GM23338 (cell line): ENCODE measurements around the gene CXCL16.

ENCODE experiments used
- CREB1 ChIP-seq: fragments of 250-450 bp; sonication (Bioruptor Pico); IDR thresholded peaks from 2 replicates; pipeline ENCODE4 v1.5.0; 2020; ENCODE audit warnings: low read depth, mild to moderate bottlenecking, moderate library complexity
- EZH2 ChIP-seq: fragments of 200-600 bp; sonication (generic); IDR thresholded peaks from one replicate; pipeline ENCODE4 v1.8.0; 2017; ENCODE audit warnings: antibody characterized with exemption, mild to moderate bottlenecking, low read depth; ENCODE audit not compliant: unreplicated experiment
- EZH2phosphoT487 ChIP-seq: fragments of 200-600 bp; sonication (generic); IDR thresholded peaks from one replicate; pipeline ENCODE4 v1.8.1; 2018; ENCODE audit warnings: antibody characterized with exemption; ENCODE audit not compliant: unreplicated experiment
- JUNB ChIP-seq: IDR thresholded peaks from one replicate; pipeline ENCODE4 v1.6.1; 2016; ENCODE audit warnings: antibody characterized with exemption; ENCODE audit not compliant: unreplicated experiment
- NANOG ChIP-seq: IDR thresholded peaks from 2 replicates; pipeline ENCODE4 v1.6.1; 2016; ENCODE audit warnings: antibody characterized with exemption, borderline replicate concordance
- POLR2AphosphoS5 ChIP-seq: IDR thresholded peaks from 2 replicates; pipeline ENCODE4 v1.6.1; 2016; ENCODE audit warnings: antibody characterized with exemption, low read depth
- STAT1 ChIP-seq: IDR thresholded peaks from one replicate; pipeline ENCODE4 v1.6.1; 2016; ENCODE audit warnings: antibody characterized with exemption; ENCODE audit not compliant: unreplicated experiment
- ZNF114 ChIP-seq: fragments of 250-450 bp; sonication (Bioruptor Pico); IDR thresholded peaks from 2 replicates; pipeline ENCODE4 v1.5.0; 2020; ENCODE audit warnings: mild to moderate bottlenecking, moderate library complexity
- TF ChIP-seq, protein P1 (sequence below), 2 experiments: fragments of 200-600 bp in 1 of 2; sonication (generic) in 1 of 2; conservative IDR thresholded peaks; 2 replicates each; pipeline versions ENCODE4 v1.5.1 to v1.6.1; 2016 to 2017; ENCODE audit warnings: antibody characterized with exemption in 2 of 2, low read depth in 2 of 2, mild to moderate bottlenecking in 2 of 2, moderate library complexity in 1 of 2
- TF ChIP-seq, protein P2 (sequence below): IDR thresholded peaks from one replicate; pipeline ENCODE4 v1.6.1; 2018; ENCODE audit warnings: antibody characterized with exemption; ENCODE audit not compliant: unreplicated experiment
- TF ChIP-seq, protein P3 (sequence below): IDR thresholded peaks from 2 replicates; pipeline ENCODE4 v1.6.1; 2016; ENCODE audit warnings: antibody characterized with exemption

DNA sequence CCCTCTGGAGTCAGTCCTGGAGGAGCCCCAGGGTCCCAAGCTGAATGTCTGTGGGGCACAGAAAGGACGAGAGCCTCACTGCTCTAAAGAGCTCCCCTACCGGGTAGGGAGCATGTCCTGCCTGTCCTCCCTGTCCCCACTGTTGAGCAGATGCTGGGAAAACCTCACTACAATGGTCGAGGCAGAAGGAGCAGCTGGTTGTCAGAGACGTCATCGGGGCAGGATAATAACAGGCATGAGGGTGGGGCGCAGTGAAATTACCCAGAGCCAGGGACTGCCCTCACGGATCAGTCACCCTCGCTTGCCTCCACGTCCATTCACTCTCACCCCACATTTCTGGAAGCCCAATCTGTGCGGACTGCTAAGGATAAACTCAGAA, 32.5 kb upstream of the CXCL16 start:
- TF ChIP-seq, protein P1, sequence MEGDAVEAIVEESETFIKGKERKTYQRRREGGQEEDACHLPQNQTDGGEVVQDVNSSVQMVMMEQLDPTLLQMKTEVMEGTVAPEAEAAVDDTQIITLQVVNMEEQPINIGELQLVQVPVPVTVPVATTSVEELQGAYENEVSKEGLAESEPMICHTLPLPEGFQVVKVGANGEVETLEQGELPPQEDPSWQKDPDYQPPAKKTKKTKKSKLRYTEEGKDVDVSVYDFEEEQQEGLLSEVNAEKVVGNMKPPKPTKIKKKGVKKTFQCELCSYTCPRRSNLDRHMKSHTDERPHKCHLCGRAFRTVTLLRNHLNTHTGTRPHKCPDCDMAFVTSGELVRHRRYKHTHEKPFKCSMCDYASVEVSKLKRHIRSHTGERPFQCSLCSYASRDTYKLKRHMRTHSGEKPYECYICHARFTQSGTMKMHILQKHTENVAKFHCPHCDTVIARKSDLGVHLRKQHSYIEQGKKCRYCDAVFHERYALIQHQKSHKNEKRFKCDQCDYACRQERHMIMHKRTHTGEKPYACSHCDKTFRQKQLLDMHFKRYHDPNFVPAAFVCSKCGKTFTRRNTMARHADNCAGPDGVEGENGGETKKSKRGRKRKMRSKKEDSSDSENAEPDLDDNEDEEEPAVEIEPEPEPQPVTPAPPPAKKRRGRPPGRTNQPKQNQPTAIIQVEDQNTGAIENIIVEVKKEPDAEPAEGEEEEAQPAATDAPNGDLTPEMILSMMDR (conservative IDR thresholded peaks at IDR 0.05; ENCODE audit: low read depth in 2 of 2): no peak
- TF ChIP-seq EZH2phosphoT487: no peak
- TF ChIP-seq EZH2: no peak
- no peak for TF ChIP-seq POLR2AphosphoS5
- TF ChIP-seq, protein P2, sequence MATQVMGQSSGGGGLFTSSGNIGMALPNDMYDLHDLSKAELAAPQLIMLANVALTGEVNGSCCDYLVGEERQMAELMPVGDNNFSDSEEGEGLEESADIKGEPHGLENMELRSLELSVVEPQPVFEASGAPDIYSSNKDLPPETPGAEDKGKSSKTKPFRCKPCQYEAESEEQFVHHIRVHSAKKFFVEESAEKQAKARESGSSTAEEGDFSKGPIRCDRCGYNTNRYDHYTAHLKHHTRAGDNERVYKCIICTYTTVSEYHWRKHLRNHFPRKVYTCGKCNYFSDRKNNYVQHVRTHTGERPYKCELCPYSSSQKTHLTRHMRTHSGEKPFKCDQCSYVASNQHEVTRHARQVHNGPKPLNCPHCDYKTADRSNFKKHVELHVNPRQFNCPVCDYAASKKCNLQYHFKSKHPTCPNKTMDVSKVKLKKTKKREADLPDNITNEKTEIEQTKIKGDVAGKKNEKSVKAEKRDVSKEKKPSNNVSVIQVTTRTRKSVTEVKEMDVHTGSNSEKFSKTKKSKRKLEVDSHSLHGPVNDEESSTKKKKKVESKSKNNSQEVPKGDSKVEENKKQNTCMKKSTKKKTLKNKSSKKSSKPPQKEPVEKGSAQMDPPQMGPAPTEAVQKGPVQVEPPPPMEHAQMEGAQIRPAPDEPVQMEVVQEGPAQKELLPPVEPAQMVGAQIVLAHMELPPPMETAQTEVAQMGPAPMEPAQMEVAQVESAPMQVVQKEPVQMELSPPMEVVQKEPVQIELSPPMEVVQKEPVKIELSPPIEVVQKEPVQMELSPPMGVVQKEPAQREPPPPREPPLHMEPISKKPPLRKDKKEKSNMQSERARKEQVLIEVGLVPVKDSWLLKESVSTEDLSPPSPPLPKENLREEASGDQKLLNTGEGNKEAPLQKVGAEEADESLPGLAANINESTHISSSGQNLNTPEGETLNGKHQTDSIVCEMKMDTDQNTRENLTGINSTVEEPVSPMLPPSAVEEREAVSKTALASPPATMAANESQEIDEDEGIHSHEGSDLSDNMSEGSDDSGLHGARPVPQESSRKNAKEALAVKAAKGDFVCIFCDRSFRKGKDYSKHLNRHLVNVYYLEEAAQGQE: no peak
- TF ChIP-seq CREB1 (CRISPR knock-in tag): no peak
- no peak for TF ChIP-seq JUNB
- TF ChIP-seq ZNF114 (CRISPR knock-in tag): no peak
- TF ChIP-seq, protein P3, sequence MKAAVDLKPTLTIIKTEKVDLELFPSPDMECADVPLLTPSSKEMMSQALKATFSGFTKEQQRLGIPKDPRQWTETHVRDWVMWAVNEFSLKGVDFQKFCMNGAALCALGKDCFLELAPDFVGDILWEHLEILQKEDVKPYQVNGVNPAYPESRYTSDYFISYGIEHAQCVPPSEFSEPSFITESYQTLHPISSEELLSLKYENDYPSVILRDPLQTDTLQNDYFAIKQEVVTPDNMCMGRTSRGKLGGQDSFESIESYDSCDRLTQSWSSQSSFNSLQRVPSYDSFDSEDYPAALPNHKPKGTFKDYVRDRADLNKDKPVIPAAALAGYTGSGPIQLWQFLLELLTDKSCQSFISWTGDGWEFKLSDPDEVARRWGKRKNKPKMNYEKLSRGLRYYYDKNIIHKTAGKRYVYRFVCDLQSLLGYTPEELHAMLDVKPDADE: no peak
- TF ChIP-seq STAT1: no peak
- no peak for TF ChIP-seq NANOG
